H1 (cell line): ENCODE results near the gene CCDC112. TPM values are rescaled to one million over a fixed set of nuclear protein-coding genes. Genes with fewer than 3 reads are reported as not detected.

Experiments
- CTCF ChIA-PET: fragments of 300-600 bp; sonication (Branson Sonifier 250); formaldehyde crosslinking; loops from one replicate; lab custom pipeline; 2021; ENCODE audit not compliant: partially characterized antibody; lab: Charles Lee
- POLR2A ChIA-PET: fragments of 300-600 bp; sonication (Branson Sonifier 250); formaldehyde crosslinking; loops from one replicate; lab custom pipeline; 2021; ENCODE audit warnings: inconsistent platforms; ENCODE audit not compliant: partially characterized antibody; lab: Charles Lee
- DNase-seq, 2 experiments: peaks; one replicate each; pipeline versions ENCODE4 v3.0.0 to v3.0.0-alpha.2; 2010 to 2022; ENCODE audit warnings: low spot score in 2 of 2, low read depth in 1 of 2, mixed read lengths in 1 of 2
- FAIRE-seq: peaks from 2 replicates; lab custom pipeline; 2011; peaks lifted over from hg19 to GRCh38; lab: Jason Lieb, UNC
- H2AFZ ChIP-seq: 2 replicates; pipeline ENCODE4 v1.8.1; 2012; ENCODE audit warnings: low read length, inconsistent platforms
- H2AK5ac ChIP-seq: 2 replicates; pipeline ENCODE4 v1.6.1; 2013; ENCODE audit warnings: low read depth, low read length
- H2BK120ac ChIP-seq: replicated peaks from 2 replicates; pipeline ENCODE3; 2013; ENCODE audit warnings: low read depth, low read length, inconsistent platforms
- H2BK12ac ChIP-seq: 2 replicates; pipeline ENCODE4 v1.6.1; 2013; ENCODE audit warnings: low read depth, low read length
- H2BK15ac ChIP-seq: 2 replicates; pipeline ENCODE4 v1.6.1; 2013; ENCODE audit warnings: low read length
- H2BK20ac ChIP-seq: 2 replicates; pipeline ENCODE4 v1.6.1; 2013; ENCODE audit warnings: low read length
- H2BK5ac ChIP-seq: 2 replicates; pipeline ENCODE4 v1.6.1; 2013; ENCODE audit warnings: low read depth, low read length
- H3K14ac ChIP-seq: 2 replicates; pipeline ENCODE4 v1.6.1; 2013; ENCODE audit warnings: inconsistent platforms; ENCODE audit not compliant: insufficient read length
- H3K18ac ChIP-seq: 2 replicates; pipeline ENCODE4 v1.6.1; 2013; ENCODE audit warnings: low read length; ENCODE audit errors: extremely low read depth
- H3K23ac ChIP-seq: 2 replicates; pipeline ENCODE4 v1.6.1; 2013; ENCODE audit warnings: inconsistent platforms; ENCODE audit not compliant: insufficient read length
- H3K23me2 ChIP-seq: 2 replicates; pipeline ENCODE4 v1.6.1; 2013; ENCODE audit warnings: low read depth, low read length
- H3K27ac ChIP-seq: 2 replicates; pipeline ENCODE4 v1.6.1; 2011; ENCODE audit warnings: low read depth, low read length, inconsistent platforms
- H3K27me3 ChIP-seq, 4 experiments: replicated peaks in 1 of 4; 1 replicate in 1 of 4; 2 replicates in 3 of 4; pipeline versions ENCODE4 v1.6.1 to v1.8.1; 2011 to 2013; ENCODE audit warnings: low read length in 3 of 4, mild to moderate bottlenecking in 3 of 4, inconsistent platforms in 2 of 4, mixed read lengths in 2 of 4, moderate library complexity in 1 of 4; ENCODE audit not compliant: control insufficient read depth in 3 of 4, insufficient read depth in 3 of 4; ENCODE audit errors: extremely low read depth in 1 of 4
- H3K36me3 ChIP-seq, 4 experiments: 2 replicates each; pipeline versions ENCODE4 v1.6.1 to v1.8.1; 2011 to 2013; ENCODE audit warnings: mild to moderate bottlenecking in 4 of 4, low read length in 3 of 4, moderate library complexity in 2 of 4, control low read depth in 1 of 4, inconsistent platforms in 1 of 4; ENCODE audit not compliant: insufficient read depth in 4 of 4, control insufficient read depth in 2 of 4
- H3K4ac ChIP-seq: replicated peaks from 2 replicates; pipeline ENCODE3; 2013; ENCODE audit warnings: low read length, low read depth, mixed read lengths, inconsistent platforms; ENCODE audit not compliant: insufficient read length
- H3K4me1 ChIP-seq, 4 experiments: replicated peaks in 1 of 4; 1 replicate in 1 of 4; 2 replicates in 3 of 4; pipeline versions ENCODE4 v1.6.1 to v1.8.1; 2011 to 2013; ENCODE audit warnings: low read length in 3 of 4, inconsistent platforms in 2 of 4, mixed read lengths in 1 of 4; ENCODE audit not compliant: insufficient read depth in 4 of 4, control insufficient read depth in 3 of 4
- H3K4me2 ChIP-seq, 2 experiments: 2 replicates each; pipeline versions ENCODE4 v1.6.1 to v1.8.1; 2011 to 2013; ENCODE audit warnings: low read depth in 2 of 2, low read length in 2 of 2, control low read depth in 1 of 2, inconsistent platforms in 1 of 2, mild to moderate bottlenecking in 1 of 2; ENCODE audit not compliant: insufficient read depth in 1 of 2
- H3K4me3 ChIP-seq, 4 experiments: fragments of 200-600, 300-600 bp in 1 of 4; sonication (generic), shearing (Covaris generic), sonication (Bioruptor Twin) in 1 of 4; 2 replicates each; pipeline versions ENCODE4 v1.5.1 to v1.8.1; 2011 to 2016; ENCODE audit warnings: low read length in 4 of 4, low read depth in 3 of 4, control low read depth in 2 of 4, inconsistent platforms in 2 of 4, mild to moderate bottlenecking in 2 of 4, mixed read lengths in 1 of 4, moderate library complexity in 1 of 4; ENCODE audit not compliant: insufficient read depth in 2 of 4; ENCODE audit errors: extremely low read depth in 1 of 4
- H3K56ac ChIP-seq: replicated peaks from 2 replicates; pipeline ENCODE3; 2013; ENCODE audit warnings: low read depth, mild to moderate bottlenecking, mixed read lengths, low read length, inconsistent platforms; ENCODE audit not compliant: insufficient read length
- H3K79me1 ChIP-seq: 2 replicates; pipeline ENCODE4 v1.6.1; 2013; ENCODE audit warnings: low read depth, low read length, control low read depth
- H3K79me2 ChIP-seq, 2 experiments: 2 replicates each; pipeline versions ENCODE4 v1.6.1 to v1.8.1; 2012 to 2013; ENCODE audit warnings: low read length in 2 of 2, mild to moderate bottlenecking in 2 of 2, inconsistent platforms in 1 of 2; ENCODE audit not compliant: insufficient read depth in 2 of 2, control insufficient read depth in 1 of 2
- H3K9ac ChIP-seq, 4 experiments: replicated peaks in 1 of 4; 1 replicate in 1 of 4; 2 replicates in 3 of 4; pipeline versions ENCODE4 v1.6.1 to v1.8.1; 2011 to 2013; ENCODE audit warnings: low read depth in 3 of 4, low read length in 3 of 4, control low read depth in 2 of 4, mild to moderate bottlenecking in 2 of 4, moderate library complexity in 2 of 4, inconsistent platforms in 1 of 4; ENCODE audit errors: extremely low read depth in 1 of 4
- H3K9me3 ChIP-seq, 2 experiments: 2 replicates each; pipeline versions ENCODE4 v1.6.1 to v1.8.1; 2012 to 2013; ENCODE audit warnings: mild to moderate bottlenecking in 2 of 2, moderate library complexity in 2 of 2, control low read depth in 1 of 2, inconsistent platforms in 1 of 2, low read depth in 1 of 2, low read length in 1 of 2, mixed read lengths in 1 of 2; ENCODE audit not compliant: insufficient read depth in 2 of 2
- H4K20me1 ChIP-seq, 2 experiments: replicated peaks in 1 of 2; 2 replicates each; pipeline versions ENCODE3 to v1.8.1; 2011 to 2013; ENCODE audit warnings: inconsistent platforms in 2 of 2, low read length in 2 of 2, mild to moderate bottlenecking in 1 of 2; ENCODE audit not compliant: insufficient read depth in 2 of 2, control insufficient read depth in 1 of 2
- H4K5ac ChIP-seq: 2 replicates; pipeline ENCODE4 v1.6.1; 2013; ENCODE audit warnings: low read length, low read depth, mixed read lengths, inconsistent platforms; ENCODE audit not compliant: insufficient read length
- H4K8ac ChIP-seq: 2 replicates; pipeline ENCODE4 v1.8.0; 2013; ENCODE audit warnings: mild to moderate bottlenecking, moderate library complexity, low read length, inconsistent platforms; ENCODE audit not compliant: insufficient read depth; ENCODE audit errors: extremely low read depth
- H4K91ac ChIP-seq: replicated peaks from 2 replicates; pipeline ENCODE3; 2013; ENCODE audit warnings: low read length, mixed read lengths, inconsistent platforms; ENCODE audit not compliant: insufficient read length
- ASH2L ChIP-seq: fragments of 200-600, 300-600 bp; sonication (generic); IDR thresholded peaks from one replicate; pipeline ENCODE4 v1.7.1; 2017; ENCODE audit warnings: low read length
- BRCA1 ChIP-seq: IDR thresholded peaks from 2 replicates; pipeline ENCODE4 v1.6.1; 2012; ENCODE audit warnings: low read depth, low read length, improper control_type of control experiment
- CHD1 ChIP-seq: IDR thresholded peaks from 2 replicates; pipeline ENCODE4 v1.6.1; 2012; ENCODE audit warnings: low read depth, low read length, improper control_type of control experiment
- EGR1 ChIP-seq: IDR thresholded peaks from 2 replicates; pipeline ENCODE4 v1.6.1; 2011; ENCODE audit warnings: low read depth, low read length, borderline replicate concordance
- FOSL1 ChIP-seq: IDR thresholded peaks from 2 replicates; pipeline ENCODE4 v1.6.1; 2011; ENCODE audit warnings: mild to moderate bottlenecking, low read depth, low read length, moderate library complexity; ENCODE audit not compliant: insufficient read depth
- GTF2F1 ChIP-seq: IDR thresholded peaks from 2 replicates; pipeline ENCODE4 v1.6.1; 2012; ENCODE audit warnings: low read depth, low read length, improper control_type of control experiment, borderline replicate concordance
- KDM4A ChIP-seq: IDR thresholded peaks from one replicate; pipeline ENCODE4 v1.7.1; 2012; ENCODE audit warnings: low read depth, mild to moderate bottlenecking, moderate library complexity, low read length, inconsistent platforms; ENCODE audit not compliant: severe bottlenecking
- SIRT6 ChIP-seq: IDR thresholded peaks from one replicate; pipeline ENCODE4 v1.7.1; 2012; ENCODE audit warnings: low read length, inconsistent platforms
- SP4 ChIP-seq: IDR thresholded peaks from 2 replicates; pipeline ENCODE4 v1.6.1; 2012; ENCODE audit warnings: low read length, inconsistent platforms
- USF2 ChIP-seq: IDR thresholded peaks from 2 replicates; pipeline ENCODE4 v1.6.1; 2011; ENCODE audit warnings: low read length, improper control_type of control experiment
- WGBS, 2 experiments: shearing (Covaris generic) in 1 of 2; methylation state at CpG; one replicate each; pipeline versions ENCODE4 v1.1.6 to v1.1.7; 2013 to 2015; ENCODE audit warnings: low lambda C conversion rate in 2 of 2, mixed read lengths in 2 of 2, inconsistent platforms in 1 of 2, low coverage in 1 of 2, missing lambda C conversion rate in 1 of 2; ENCODE audit not compliant: insufficient replicate concordance in 2 of 2, insufficient coverage in 1 of 2, insufficient read length in 1 of 2; ENCODE audit errors: extremely low coverage in 1 of 2, missing lambda C conversion rate in 1 of 2; 5-methylcytosine and 5-hydroxymethylcytosine counted together
- polyA plus RNA-seq, 7 experiments: library from polyadenylated mRNA; depleted of rRNA in 3 of 7; stranded (reverse) in 5 of 7; unstranded in 2 of 7; fragments of >200 nt in 5 of 7; fragments of 200-250 nt in 2 of 7; gene quantifications; 1 replicate in 5 of 7; 2 replicates in 1 of 7; 4 replicates in 1 of 7; pipeline versions ENCODE4 v1.2.1 to v1.2.3, GENCODE V29; 2011 to 2013; ENCODE audit warnings: missing spikeins in 2 of 7, mixed read lengths in 2 of 7
- total RNA-seq: library from RNA; stranded (reverse); fragmentation: NEBNext Ultra II Directional; extraction: Animal tissue kit (Norgen Biotek cat#: 25700); gene quantifications from 2 replicates; pipeline ENCODE4 v1.2.1, GENCODE V29; 2021
- TF ChIP-seq, protein P1 (sequence below): IDR thresholded peaks from 2 replicates; pipeline ENCODE4 v1.6.1; 2012; ENCODE audit warnings: inconsistent platforms
- TF ChIP-seq, protein P2 (sequence below): IDR thresholded peaks from 2 replicates; pipeline ENCODE4 v1.6.1; 2012; ENCODE audit warnings: low read length, inconsistent platforms

CCDC112 gene
- total and polyA plus RNA-seq, 2 of the 8 experiments (the other 6 are each of a cell fraction or from before 2014, with no cell fraction given): 3.3 to 15.6 TPM

GRCh38 chr5:115227281-115227680 is 69.2 kb downstream of the CCDC112 start:
- Histone ChIP-seq H3K9ac (no peak overlapping the region), H3K27ac (no peak overlapping the region), H4K91ac (no peak overlapping the region), H4K20me1 (peaks cover 2 to 3% of the 10 kb centered on the region in 2 experiments), H3K79me2 (peaks cover 0 to 3% of the 10 kb centered on the region in 2 experiments; a peak in 1 of 4 replicates), H3K23ac (no peak overlapping the region), H2AK5ac (no peak overlapping the region), H3K23me2 (no peaks in the 10 kb centered on the region), H3K18ac (no peak overlapping the region), H3K27me3 (no peaks in the 10 kb centered on the region), H3K4me3 (no peak overlapping the region), H4K8ac (no peak overlapping the region), H2BK20ac (no peak overlapping the region), H2BK12ac (no peak overlapping the region), H2AFZ (no peak overlapping the region), H2BK15ac (no peak overlapping the region), H4K5ac (no peak overlapping the region), H3K56ac (no peak overlapping the region), H3K14ac (no peak overlapping the region), H2BK5ac (no peak overlapping the region), H3K79me1 (no peaks in the 10 kb centered on the region), H2BK120ac (no peak overlapping the region), H3K4me1 (no peaks in the 10 kb centered on the region), H3K4ac (no peak overlapping the region), H3K4me2 (no peak overlapping the region), H3K36me3 (peaks cover 0 to 16% (median 4%) of the 10 kb centered on the region in 4 experiments; a peak in 6 of 8 replicates), H3K9me3 (no peaks in the 10 kb centered on the region)
- 71% methylated on average over 1 of the region's 1 CpG; no CpG with 5 or more reads in 1 of the 2 experiments for WGBS, 2 experiments
- FAIRE-seq (no peak), DNase-seq (no peak)
- CTCF ChIA-PET: no interaction called here
- POLR2A ChIA-PET: no interaction called here
- TF ChIP-seq EGR1 (no peak), GTF2F1 (no peak), USF2 (no peak), FOSL1 (no peak), ASH2L (no peak), SIRT6 (no peak), KDM4A (no peak), SP4 (no peak), BRCA1 (no peak), CHD1 (no peak)
- TF ChIP-seq, protein P1, sequence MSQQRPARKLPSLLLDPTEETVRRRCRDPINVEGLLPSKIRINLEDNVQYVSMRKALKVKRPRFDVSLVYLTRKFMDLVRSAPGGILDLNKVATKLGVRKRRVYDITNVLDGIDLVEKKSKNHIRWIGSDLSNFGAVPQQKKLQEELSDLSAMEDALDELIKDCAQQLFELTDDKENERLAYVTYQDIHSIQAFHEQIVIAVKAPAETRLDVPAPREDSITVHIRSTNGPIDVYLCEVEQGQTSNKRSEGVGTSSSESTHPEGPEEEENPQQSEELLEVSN: no peak
- TF ChIP-seq, protein P2, sequence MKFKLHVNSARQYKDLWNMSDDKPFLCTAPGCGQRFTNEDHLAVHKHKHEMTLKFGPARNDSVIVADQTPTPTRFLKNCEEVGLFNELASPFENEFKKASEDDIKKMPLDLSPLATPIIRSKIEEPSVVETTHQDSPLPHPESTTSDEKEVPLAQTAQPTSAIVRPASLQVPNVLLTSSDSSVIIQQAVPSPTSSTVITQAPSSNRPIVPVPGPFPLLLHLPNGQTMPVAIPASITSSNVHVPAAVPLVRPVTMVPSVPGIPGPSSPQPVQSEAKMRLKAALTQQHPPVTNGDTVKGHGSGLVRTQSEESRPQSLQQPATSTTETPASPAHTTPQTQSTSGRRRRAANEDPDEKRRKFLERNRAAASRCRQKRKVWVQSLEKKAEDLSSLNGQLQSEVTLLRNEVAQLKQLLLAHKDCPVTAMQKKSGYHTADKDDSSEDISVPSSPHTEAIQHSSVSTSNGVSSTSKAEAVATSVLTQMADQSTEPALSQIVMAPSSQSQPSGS: no peak
